DND-41 (cell line): ENCODE measurements around the gene CEP41.

ENCODE experiments used
- ATAC-seq: fragments of 200-7000 bp; cut with Tn5 transposase; 3 replicates; pipeline ENCODE4 v1.9.1; 2021; ENCODE audit warnings: low read depth; ENCODE audit not compliant: insufficient read depth
- DNase-seq: peaks from one replicate; pipeline ENCODE4 v3.0.0-alpha.2; 2020
- H2AFZ ChIP-seq: 2 replicates; pipeline ENCODE4 v1.6.0; 2012; ENCODE audit warnings: low read depth, low read length
- H3K27ac ChIP-seq: 2 replicates; pipeline ENCODE4 v1.5.1; 2012; ENCODE audit warnings: low read length, inconsistent platforms
- H3K27me3 ChIP-seq: fragments of 200-600 bp; sonication (generic); 2 replicates; pipeline ENCODE4 v1.6.0; 2012; ENCODE audit warnings: low read length, mild to moderate bottlenecking, inconsistent platforms; ENCODE audit not compliant: insufficient read depth, poor library complexity
- H3K36me3 ChIP-seq: 2 replicates; pipeline ENCODE4 v1.5.1; 2012; ENCODE audit warnings: low read length, inconsistent platforms; ENCODE audit not compliant: insufficient read depth
- H3K4me1 ChIP-seq: 2 replicates; pipeline ENCODE4 v1.5.1; 2012; ENCODE audit warnings: mild to moderate bottlenecking, low read length; ENCODE audit not compliant: insufficient read depth
- H3K4me2 ChIP-seq: 2 replicates; pipeline ENCODE4 v1.6.0; 2012; ENCODE audit warnings: mild to moderate bottlenecking, moderate library complexity, low read length, inconsistent platforms; ENCODE audit not compliant: insufficient read depth
- H3K4me3 ChIP-seq, 2 experiments: fragments of 200-600 bp in 1 of 2; shearing (Covaris generic) in 1 of 2; 2 replicates each; pipeline ENCODE4 v1.5.1; 2012 to 2016; ENCODE audit warnings: inconsistent platforms in 2 of 2, low read length in 2 of 2, mild to moderate bottlenecking in 2 of 2, low read depth in 1 of 2, moderate library complexity in 1 of 2
- H3K79me2 ChIP-seq: 2 replicates; pipeline ENCODE4 v1.6.0; 2012; ENCODE audit warnings: low read length, inconsistent platforms; ENCODE audit not compliant: insufficient read depth
- H3K9ac ChIP-seq: 2 replicates; pipeline ENCODE4 v1.6.0; 2012; ENCODE audit warnings: low read depth, mild to moderate bottlenecking, inconsistent platforms, low read length, moderate library complexity
- H3K9me3 ChIP-seq: 2 replicates; pipeline ENCODE4 v1.5.1; 2012; ENCODE audit warnings: low read length, moderate library complexity, mild to moderate bottlenecking, inconsistent platforms; ENCODE audit not compliant: insufficient read depth, severe bottlenecking
- H4K20me1 ChIP-seq: 2 replicates; pipeline ENCODE4 v1.6.0; 2012; ENCODE audit warnings: low read length; ENCODE audit not compliant: insufficient read depth
- CTCF ChIP-seq: IDR thresholded peaks from 2 replicates; pipeline ENCODE4 v1.5.1; 2012; ENCODE audit warnings: borderline replicate concordance, low read length, moderate library complexity, mild to moderate bottlenecking; ENCODE audit not compliant: poor library complexity, severe bottlenecking; ENCODE audit errors: extremely low read depth
- EZH2 ChIP-seq: IDR thresholded peaks from 3 replicates; pipeline ENCODE4 v1.6.1; 2012; ENCODE audit warnings: borderline replicate concordance, low read depth, mild to moderate bottlenecking, moderate library complexity, low read length, inconsistent platforms; ENCODE audit not compliant: severe bottlenecking

Gene CEP41

GRCh38 chr7:130468612-130469011 lies 27.8 kb upstream of the CEP41 start:
- Histone ChIP-seq H3K9me3 (no peaks in the 10 kb centered on the region), H3K36me3 (no peaks in the 10 kb centered on the region), H4K20me1 (no peaks in the 10 kb centered on the region), H3K27me3 (no peaks in the 10 kb centered on the region), H3K4me3 (no peak overlapping the region), H3K9ac (no peak overlapping the region), H3K4me1 (no peaks in the 10 kb centered on the region), H2AFZ (no peak overlapping the region), H3K27ac (no peak overlapping the region), H3K79me2 (no peaks in the 10 kb centered on the region), H3K4me2 (no peak overlapping the region)
- TF ChIP-seq CTCF (no peak), EZH2 (no peak)
- ATAC-seq (no peak), DNase-seq (no peak)

DNA sequence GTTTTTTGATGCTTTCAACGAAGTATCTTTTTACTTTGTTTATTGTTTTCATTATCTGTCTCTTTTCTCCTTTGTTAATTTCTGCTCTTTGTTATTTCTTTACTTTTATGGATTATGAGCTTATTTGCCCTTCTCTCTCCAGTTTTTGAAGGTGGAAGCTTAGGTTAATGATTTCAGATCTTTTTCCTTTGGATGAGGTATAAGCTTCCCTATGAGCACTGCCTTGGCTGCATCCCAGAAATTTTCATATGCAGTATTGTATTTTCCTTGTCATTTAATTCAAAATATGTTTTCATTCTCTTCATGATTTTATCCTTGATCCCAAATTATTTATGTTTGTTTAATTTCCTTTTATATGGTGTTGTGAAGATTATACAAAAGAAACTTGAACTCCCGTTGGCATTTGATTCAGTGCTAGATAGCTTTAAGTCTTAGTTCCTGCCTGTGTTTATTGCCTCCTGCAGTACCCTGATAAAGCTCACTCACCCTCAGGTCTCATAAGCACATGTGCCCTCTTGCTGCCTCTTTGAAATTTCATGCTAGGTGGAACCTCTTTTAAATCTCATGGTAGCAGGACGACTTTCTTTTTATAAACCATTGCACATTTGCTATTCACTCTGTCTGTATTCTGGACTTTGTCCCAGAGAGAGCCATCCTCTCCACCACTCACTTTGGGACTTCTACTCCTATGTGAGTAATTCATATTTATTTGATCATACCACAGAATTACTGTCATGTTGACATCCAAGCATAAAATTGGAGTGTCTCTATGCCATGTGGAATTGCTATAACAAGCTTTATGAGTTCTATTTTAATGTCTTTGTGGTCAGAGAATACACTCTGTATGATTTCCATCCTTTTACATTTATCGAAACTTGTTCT lies 23.0 kb upstream of the CEP41 start:
- Histone ChIP-seq H3K4me2 (no peak overlapping the region), H3K9ac (no peak overlapping the region), H3K4me3 (no peak overlapping the region), H2AFZ (no peak overlapping the region), H3K36me3 (no peaks in the 10 kb centered on the region), H3K27me3 (no peaks in the 10 kb centered on the region), H3K27ac (no peak overlapping the region), H3K9me3 (peaks cover 10% of the 10 kb centered on the region), H3K79me2 (no peaks in the 10 kb centered on the region), H3K4me1 (peaks cover under 1% of the 10 kb centered on the region; the same call in 1 of the 2 replicates), H4K20me1 (no peaks in the 10 kb centered on the region)
- TF ChIP-seq CTCF (no peak), EZH2 (no peak)
- DNase-seq (no peak), ATAC-seq (no peak)

DNA sequence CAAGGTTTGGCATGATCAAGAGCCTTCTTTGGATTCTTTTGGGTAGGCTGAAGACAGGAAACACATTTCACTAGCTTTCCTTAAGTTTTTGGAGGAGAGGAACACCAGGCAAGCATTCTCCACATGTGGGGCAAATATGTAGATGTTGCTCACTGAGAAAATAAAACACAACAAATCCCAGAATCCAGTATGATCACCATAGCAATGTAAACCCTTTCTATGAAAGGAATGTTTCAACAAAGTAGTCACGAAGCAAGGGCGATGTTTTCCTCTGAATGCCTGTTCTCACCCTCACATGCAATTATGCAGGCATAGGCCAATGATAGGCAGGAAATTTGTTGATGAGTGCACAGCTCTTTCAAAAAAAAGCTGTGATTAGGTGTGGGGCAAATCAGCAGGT lies 20.5 kb upstream of the CEP41 start:
- TF ChIP-seq EZH2 (no peak), CTCF (no peak)
- peaks cover 13% of the 10 kb centered on the region for H3K4me1 ChIP-seq
- no peaks in the 10 kb centered on the region for H4K20me1 ChIP-seq
- H3K27ac ChIP-seq, result no peak overlapping the region
- H2AFZ ChIP-seq, result no peak overlapping the region
- ATAC-seq, result no peak
- peaks cover 12% of the 10 kb centered on the region for H3K9me3 ChIP-seq
- H3K4me2 ChIP-seq, result no peak overlapping the region
- H3K27me3 ChIP-seq, result no peaks in the 10 kb centered on the region
- H3K4me3 ChIP-seq, result no peak overlapping the region
- DNase-seq, result no peak
- no peaks in the 10 kb centered on the region for H3K79me2 ChIP-seq
- H3K36me3 ChIP-seq, result no peaks in the 10 kb centered on the region
- H3K9ac ChIP-seq, result no peak overlapping the region
